WTC11 (cell line): ENCODE results near the gene LINC00632. TPM values are rescaled to one million over a fixed set of nuclear protein-coding genes. Genes with fewer than 3 reads are reported as not detected.

Source experiments
- ATAC-seq: fragments of 200-7000 bp; cut with Tn5 transposase; 2 replicates; pipeline ENCODE4 v1.10.0; 2021; ENCODE audit warnings: mild to moderate bottlenecking, moderate library complexity
- CTCF ChIA-PET: fragments of 300-600 bp; sonication (Branson Sonifier 250); formaldehyde crosslinking; loops from one replicate; lab custom pipeline; 2021; ENCODE audit warnings: antibody characterized with exemption; lab: Charles Lee
- POLR2A ChIA-PET: fragments of 350-600 bp; sonication (Branson Sonifier 250); formaldehyde crosslinking; loops from one replicate; lab custom pipeline; 2021; ENCODE audit warnings: antibody characterized with exemption; lab: Charles Lee
- DNase-seq: peaks from one replicate; pipeline ENCODE4 v3.0.0; 2021; ENCODE audit warnings: low spot score
- H3K27ac Mint-ChIP-seq: 2 replicates; pipeline ENCODE4 v1.8.0; 2021; ENCODE audit warnings: mixed read lengths
- H3K27me3 Mint-ChIP-seq: 2 replicates; pipeline ENCODE4 v1.8.0; 2021; ENCODE audit warnings: low read depth, mild to moderate bottlenecking, moderate library complexity, mixed read lengths
- H3K36me3 Mint-ChIP-seq: 2 replicates; pipeline ENCODE4 v1.8.0; 2021; ENCODE audit warnings: mixed read lengths
- H3K4me1 Mint-ChIP-seq: 2 replicates; pipeline ENCODE4 v1.8.0; 2022; ENCODE audit warnings: mixed read lengths
- H3K4me3 Mint-ChIP-seq: 2 replicates; pipeline ENCODE4 v1.8.0; 2021; ENCODE audit warnings: mild to moderate bottlenecking, moderate library complexity, mixed read lengths
- H3K9me3 Mint-ChIP-seq: 2 replicates; pipeline ENCODE4 v1.8.0; 2021; ENCODE audit warnings: mixed read lengths
- ATF1 ChIP-seq: sonication (generic); formaldehyde crosslinking; IDR thresholded peaks from 2 replicates; pipeline ENCODE4 v1.8.1; 2023; ENCODE audit warnings: mild to moderate bottlenecking, moderate library complexity, missing genetic modification reagents
- CDX4 ChIP-seq: fragments of 250-450 bp; sonication (Bioruptor Pico); IDR thresholded peaks from 2 replicates; pipeline ENCODE4 v1.9.0; 2021; ENCODE audit warnings: moderate library complexity, mild to moderate bottlenecking, inconsistent platforms, borderline replicate concordance
- E2F4 ChIP-seq: sonication (generic); formaldehyde crosslinking; IDR thresholded peaks from 2 replicates; pipeline ENCODE4 v1.8.1; 2022; ENCODE audit warnings: low read depth, mild to moderate bottlenecking, moderate library complexity, missing genetic modification reagents, borderline replicate concordance
- ESRRA ChIP-seq: sonication (generic); formaldehyde crosslinking; IDR thresholded peaks from 2 replicates; pipeline ENCODE4 v1.8.1; 2022; ENCODE audit warnings: mild to moderate bottlenecking, missing genetic modification reagents, borderline replicate concordance
- FOXK1 ChIP-seq: sonication (generic); formaldehyde crosslinking; IDR thresholded peaks from 2 replicates; pipeline ENCODE4 v1.8.0; 2022; ENCODE audit warnings: mild to moderate bottlenecking, moderate library complexity, missing genetic modification reagents
- FOXP4 ChIP-seq: sonication (generic); formaldehyde crosslinking; IDR thresholded peaks from 2 replicates; pipeline ENCODE4 v1.8.0; 2022; ENCODE audit warnings: mild to moderate bottlenecking, missing genetic modification reagents
- NR1H2 ChIP-seq: sonication (generic); formaldehyde crosslinking; IDR thresholded peaks from 2 replicates; pipeline ENCODE4 v1.9.0; 2021; ENCODE audit warnings: mild to moderate bottlenecking, moderate library complexity, missing genetic modification reagents
- PRRX2 ChIP-seq: fragments of 250-450 bp; sonication (Bioruptor Pico); IDR thresholded peaks from 2 replicates; pipeline ENCODE4 v1.8.0; 2021; ENCODE audit warnings: mild to moderate bottlenecking
- RELA ChIP-seq: sonication (generic); formaldehyde crosslinking; IDR thresholded peaks from 2 replicates; pipeline ENCODE4 v1.8.1; 2022; ENCODE audit warnings: missing genetic modification reagents, mild to moderate bottlenecking, borderline replicate concordance
- SMAD4 ChIP-seq: sonication (generic); formaldehyde crosslinking; IDR thresholded peaks from 2 replicates; pipeline ENCODE4 v1.8.0; 2022; ENCODE audit warnings: mild to moderate bottlenecking, missing genetic modification reagents
- SOX15 ChIP-seq: fragments of 250-450 bp; sonication (Bioruptor Pico); IDR thresholded peaks from 2 replicates; pipeline ENCODE4 v1.9.0; 2021; ENCODE audit warnings: mild to moderate bottlenecking
- SP1 ChIP-seq: sonication (generic); formaldehyde crosslinking; conservative IDR thresholded peaks from 2 replicates; pipeline ENCODE4 v1.8.1; 2022; ENCODE audit warnings: missing genetic modification reagents
- TP53 ChIP-seq: sonication (generic); formaldehyde crosslinking; IDR thresholded peaks from 2 replicates; pipeline ENCODE4 v1.8.1; 2023; ENCODE audit warnings: mild to moderate bottlenecking, missing genetic modification reagents
- ZBTB43 ChIP-seq: sonication (generic); formaldehyde crosslinking; IDR thresholded peaks from 2 replicates; pipeline ENCODE4 v1.8.1; 2023; ENCODE audit warnings: mild to moderate bottlenecking, missing genetic modification reagents
- ZNF219 ChIP-seq: sonication (generic); formaldehyde crosslinking; IDR thresholded peaks from 2 replicates; pipeline ENCODE4 v1.8.0; 2023; ENCODE audit warnings: missing genetic modification reagents, mild to moderate bottlenecking, borderline replicate concordance
- ZSCAN18 ChIP-seq: fragments of 250-450 bp; sonication (Bioruptor Pico); IDR thresholded peaks from 2 replicates; pipeline ENCODE4 v2.1.2; 2022; ENCODE audit warnings: mild to moderate bottlenecking, moderate library complexity
- total RNA-seq: library from RNA; stranded (reverse); gene quantifications from 3 replicates; pipeline ENCODE4 v1.2.3, GENCODE V29; 2021
- TF ChIP-seq, protein P1 (sequence below): sonication (generic); formaldehyde crosslinking; conservative IDR thresholded peaks from 2 replicates; pipeline ENCODE4 v1.8.1; 2022; ENCODE audit warnings: mild to moderate bottlenecking, missing genetic modification reagents
- TF ChIP-seq, protein P2 (sequence below): sonication (generic); formaldehyde crosslinking; IDR thresholded peaks from 2 replicates; pipeline ENCODE4 v1.8.0; 2023; ENCODE audit warnings: missing genetic modification reagents
- TF ChIP-seq, protein P3 (sequence below): sonication (generic); formaldehyde crosslinking; IDR thresholded peaks from 2 replicates; pipeline ENCODE4 v1.8.0; 2023; ENCODE audit warnings: mild to moderate bottlenecking, missing genetic modification reagents

LINC00632 gene
- total RNA-seq, 1 experiment from 2014 or later: 29.7 TPM

DNA sequence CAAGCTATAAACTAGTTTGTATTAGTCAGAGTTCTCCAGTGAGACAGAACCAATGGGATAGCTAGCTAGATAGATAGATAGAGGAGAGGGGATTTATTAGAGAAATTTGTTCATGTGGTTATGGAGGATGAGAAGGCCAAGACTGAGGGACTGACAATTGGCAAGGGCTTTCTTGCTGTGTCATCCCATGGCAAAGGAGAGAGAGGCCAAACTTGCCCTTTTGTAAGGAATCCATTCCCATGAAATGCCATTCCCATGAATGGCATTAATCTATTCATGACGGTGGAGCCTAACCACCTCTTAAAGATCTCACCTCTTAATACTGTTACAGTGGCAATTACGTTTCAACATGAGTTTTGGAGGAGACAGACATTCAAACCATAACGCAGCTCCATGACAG, 58.1 kb downstream of the LINC00632 start:
- no peak overlapping the region for H3K4me3 Mint-ChIP-seq
- DNase-seq: no peak
- no peak for TF ChIP-seq E2F4 (CRISPR knock-in tag)
- TF ChIP-seq ZSCAN18: no peak
- TF ChIP-seq ESRRA: no peak
- TF ChIP-seq, protein P1, sequence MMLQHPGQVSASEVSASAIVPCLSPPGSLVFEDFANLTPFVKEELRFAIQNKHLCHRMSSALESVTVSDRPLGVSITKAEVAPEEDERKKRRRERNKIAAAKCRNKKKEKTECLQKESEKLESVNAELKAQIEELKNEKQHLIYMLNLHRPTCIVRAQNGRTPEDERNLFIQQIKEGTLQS (CRISPR knock-in tag): no peak
- no peak for TF ChIP-seq SP1
- no peak for TF ChIP-seq CDX4 (CRISPR knock-in tag)
- TF ChIP-seq, protein P2, sequence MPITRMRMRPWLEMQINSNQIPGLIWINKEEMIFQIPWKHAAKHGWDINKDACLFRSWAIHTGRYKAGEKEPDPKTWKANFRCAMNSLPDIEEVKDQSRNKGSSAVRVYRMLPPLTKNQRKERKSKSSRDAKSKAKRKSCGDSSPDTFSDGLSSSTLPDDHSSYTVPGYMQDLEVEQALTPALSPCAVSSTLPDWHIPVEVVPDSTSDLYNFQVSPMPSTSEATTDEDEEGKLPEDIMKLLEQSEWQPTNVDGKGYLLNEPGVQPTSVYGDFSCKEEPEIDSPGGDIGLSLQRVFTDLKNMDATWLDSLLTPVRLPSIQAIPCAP (CRISPR knock-in tag): no peak
- TF ChIP-seq ZBTB43 (CRISPR knock-in tag): no peak
- TF ChIP-seq PRRX2 (CRISPR knock-in tag): no peak
- TF ChIP-seq SMAD4: no peak
- no peak for TF ChIP-seq FOXK1 (CRISPR knock-in tag)
- no peak for TF ChIP-seq RELA (CRISPR knock-in tag)
- TF ChIP-seq SOX15: no peak
- no peak for TF ChIP-seq ATF1 (CRISPR knock-in tag)
- no peak for TF ChIP-seq ZNF219 (CRISPR knock-in tag)
- no peak for TF ChIP-seq FOXP4 (CRISPR knock-in tag)
- no peak for TF ChIP-seq NR1H2 (CRISPR knock-in tag)
- TF ChIP-seq, protein P3, sequence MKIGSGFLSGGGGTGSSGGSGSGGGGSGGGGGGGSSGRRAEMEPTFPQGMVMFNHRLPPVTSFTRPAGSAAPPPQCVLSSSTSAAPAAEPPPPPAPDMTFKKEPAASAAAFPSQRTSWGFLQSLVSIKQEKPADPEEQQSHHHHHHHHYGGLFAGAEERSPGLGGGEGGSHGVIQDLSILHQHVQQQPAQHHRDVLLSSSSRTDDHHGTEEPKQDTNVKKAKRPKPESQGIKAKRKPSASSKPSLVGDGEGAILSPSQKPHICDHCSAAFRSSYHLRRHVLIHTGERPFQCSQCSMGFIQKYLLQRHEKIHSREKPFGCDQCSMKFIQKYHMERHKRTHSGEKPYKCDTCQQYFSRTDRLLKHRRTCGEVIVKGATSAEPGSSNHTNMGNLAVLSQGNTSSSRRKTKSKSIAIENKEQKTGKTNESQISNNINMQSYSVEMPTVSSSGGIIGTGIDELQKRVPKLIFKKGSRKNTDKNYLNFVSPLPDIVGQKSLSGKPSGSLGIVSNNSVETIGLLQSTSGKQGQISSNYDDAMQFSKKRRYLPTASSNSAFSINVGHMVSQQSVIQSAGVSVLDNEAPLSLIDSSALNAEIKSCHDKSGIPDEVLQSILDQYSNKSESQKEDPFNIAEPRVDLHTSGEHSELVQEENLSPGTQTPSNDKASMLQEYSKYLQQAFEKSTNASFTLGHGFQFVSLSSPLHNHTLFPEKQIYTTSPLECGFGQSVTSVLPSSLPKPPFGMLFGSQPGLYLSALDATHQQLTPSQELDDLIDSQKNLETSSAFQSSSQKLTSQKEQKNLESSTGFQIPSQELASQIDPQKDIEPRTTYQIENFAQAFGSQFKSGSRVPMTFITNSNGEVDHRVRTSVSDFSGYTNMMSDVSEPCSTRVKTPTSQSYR: no peak
- TF ChIP-seq TP53 (CRISPR knock-in tag): no peak
- H3K4me1 Mint-ChIP-seq: peaks cover 23% of the 10 kb centered on the region
- H3K27ac Mint-ChIP-seq: no peak overlapping the region
- ATAC-seq: no peak
- H3K27me3 Mint-ChIP-seq: peaks cover 24% of the 10 kb centered on the region
- H3K36me3 Mint-ChIP-seq: peaks cover 12% of the 10 kb centered on the region
- ChIA-PET POLR2A (no interaction called here), CTCF (no interaction called here)
- H3K9me3 Mint-ChIP-seq: peaks cover 4% of the 10 kb centered on the region; the same call in 1 of the 2 replicates
